Kidney glomerular epithelial cell (primary cell): Measurements from ENCODE around the gene OVAAL.

Experiments used
- DNase-seq: peaks from one replicate; lab custom pipeline; 2025; lab: John Stamatoyannopoulos, UW

OVAAL gene

DNA sequence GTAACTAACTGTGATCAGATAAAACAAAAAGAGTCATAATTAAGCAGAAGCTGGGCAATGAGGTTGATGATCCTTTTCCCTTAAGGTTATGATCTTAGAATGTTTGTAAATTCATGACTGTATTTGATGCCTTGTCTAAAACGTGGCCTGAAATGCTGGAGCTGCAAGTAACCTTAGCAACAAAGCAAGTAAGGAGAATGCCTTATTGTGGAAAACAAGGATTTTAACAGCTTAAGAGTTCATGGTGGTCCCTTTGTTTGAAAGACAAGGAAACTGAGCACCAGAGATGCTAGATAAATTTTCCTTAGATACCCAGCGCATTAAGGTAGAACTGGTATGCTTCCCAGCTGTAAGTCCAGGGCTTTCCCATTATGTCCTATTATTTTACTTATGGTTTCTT, 47.4 kb downstream of the OVAAL start:
- no peak for DNase-seq

DNA sequence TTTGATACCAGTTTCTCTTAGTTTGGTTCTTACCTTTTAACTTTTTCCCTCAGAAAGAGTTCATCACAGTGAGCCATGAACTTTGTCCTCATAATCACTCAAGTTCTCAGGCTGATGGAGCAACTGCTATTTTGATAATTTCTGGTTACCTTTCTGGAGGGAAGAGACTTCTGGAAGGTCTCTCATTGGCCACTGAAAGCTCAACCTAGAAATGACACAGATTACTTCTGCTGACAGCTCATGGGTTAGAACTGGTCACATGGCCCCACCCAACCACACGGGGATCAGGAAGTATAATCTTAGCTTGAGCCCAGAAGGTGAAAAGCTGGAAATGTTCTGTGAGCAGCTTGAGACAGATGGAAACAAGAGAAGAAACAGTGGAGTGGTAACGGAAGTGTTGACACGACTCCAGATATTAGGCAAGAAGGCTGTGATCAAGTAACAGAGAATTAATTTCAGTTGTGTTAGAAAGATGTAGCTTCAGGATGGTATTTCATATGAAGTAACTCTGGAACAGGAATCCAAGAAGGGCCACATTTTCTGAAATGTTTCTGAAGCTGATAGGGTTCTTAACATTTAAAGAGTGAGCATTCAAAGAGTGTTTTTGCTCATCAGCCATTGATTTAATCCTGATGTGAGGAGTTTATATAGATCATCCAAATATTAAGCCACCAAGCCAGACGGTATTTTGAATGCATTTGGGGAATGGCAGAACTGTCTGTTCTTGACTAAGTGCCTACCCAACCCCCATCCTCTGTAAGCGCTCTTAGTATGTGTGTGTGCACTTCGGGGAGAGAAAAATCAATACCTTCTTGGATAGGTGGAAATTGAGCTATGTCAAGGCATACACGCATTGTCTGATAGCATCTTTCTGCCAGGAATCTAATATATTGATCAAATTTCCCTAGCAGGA, 51.1 kb downstream of the OVAAL start:
- DNase-seq, result no peak

DNA sequence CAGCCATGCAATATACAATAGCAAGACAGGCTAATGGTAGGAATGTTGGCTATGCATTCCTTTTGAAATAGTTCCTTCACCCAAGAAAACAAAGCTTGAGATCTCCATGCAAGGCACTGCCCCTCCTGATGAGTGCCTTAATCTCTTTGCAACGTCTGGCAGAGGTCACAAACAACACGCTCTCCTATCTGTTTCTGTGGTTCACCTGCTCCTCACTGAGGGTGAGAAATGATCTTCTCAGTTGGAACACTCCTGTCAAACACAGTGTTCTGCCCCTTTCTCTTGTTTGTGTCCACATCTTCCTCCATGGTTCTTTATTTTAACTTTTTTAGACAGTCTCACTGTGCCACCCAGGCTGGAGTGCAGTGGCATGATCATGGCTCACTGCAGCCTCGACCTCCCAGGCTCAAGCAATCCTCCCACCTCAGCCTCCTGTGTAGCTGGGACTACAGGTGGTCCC, 51.8 kb downstream of the OVAAL start:
- DNase-seq, result no peak

DNA sequence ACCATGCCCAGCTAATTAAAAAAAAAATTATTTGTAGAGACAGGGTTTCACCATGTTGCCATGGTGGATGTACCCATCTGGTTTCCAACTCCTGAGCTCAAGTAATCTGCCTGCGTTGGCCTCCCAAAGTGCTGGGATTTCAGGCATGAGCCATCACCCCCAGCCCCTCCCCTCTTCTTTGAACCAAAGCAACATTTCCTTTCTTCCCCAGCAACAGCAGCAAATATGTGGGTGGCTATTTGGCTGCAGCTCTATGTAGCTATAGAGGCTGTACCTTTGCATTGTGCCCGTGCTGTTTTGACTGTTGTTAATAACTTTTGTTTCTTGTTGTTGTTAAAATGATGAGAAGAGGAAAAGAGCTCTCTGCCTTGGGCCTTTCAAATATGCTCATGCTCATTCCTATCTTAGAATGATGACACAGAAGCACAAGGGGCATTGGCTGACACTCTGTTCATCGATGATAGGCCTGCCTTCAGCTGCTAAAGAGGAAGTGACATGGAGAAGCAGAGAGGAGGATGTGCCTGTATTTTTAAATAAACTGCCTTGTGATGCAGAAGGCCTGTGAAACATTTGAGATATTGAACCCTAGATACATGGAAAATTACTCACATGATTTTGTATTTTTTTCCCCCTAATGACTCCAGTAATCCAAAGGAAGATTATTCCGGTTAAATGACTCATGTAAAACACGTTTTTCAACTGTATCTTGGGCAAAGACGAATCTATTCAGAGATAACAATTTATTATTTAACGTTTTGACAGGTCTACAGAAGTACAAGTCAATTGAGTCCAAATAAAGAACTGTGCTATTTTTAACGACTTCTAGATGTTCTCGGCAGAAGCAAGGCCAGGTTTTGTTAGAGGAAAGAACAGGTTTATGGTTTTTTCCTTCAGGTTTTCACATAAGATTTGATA, 52.5 kb downstream of the OVAAL start:
- no peak for DNase-seq

DNA sequence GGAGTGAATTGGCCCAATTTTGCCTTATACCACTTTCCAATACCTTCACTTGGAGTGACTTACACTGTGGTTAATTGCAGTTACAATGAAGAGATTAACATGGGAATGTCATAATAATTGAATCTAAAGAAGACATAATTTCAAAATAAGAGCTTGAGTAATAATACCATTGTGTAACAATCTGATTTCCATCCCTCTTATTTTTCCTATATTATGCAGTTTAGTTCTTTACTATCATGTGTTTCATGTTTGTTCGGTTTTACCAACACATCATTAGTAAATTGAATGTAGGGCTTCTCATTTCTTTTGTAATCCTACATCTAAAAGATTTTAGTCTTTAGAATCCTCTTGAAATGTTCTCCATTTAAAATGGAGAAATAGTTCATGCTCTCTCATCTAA, 53.9 kb downstream of the OVAAL start:
- DNase-seq, result no peak

DNA sequence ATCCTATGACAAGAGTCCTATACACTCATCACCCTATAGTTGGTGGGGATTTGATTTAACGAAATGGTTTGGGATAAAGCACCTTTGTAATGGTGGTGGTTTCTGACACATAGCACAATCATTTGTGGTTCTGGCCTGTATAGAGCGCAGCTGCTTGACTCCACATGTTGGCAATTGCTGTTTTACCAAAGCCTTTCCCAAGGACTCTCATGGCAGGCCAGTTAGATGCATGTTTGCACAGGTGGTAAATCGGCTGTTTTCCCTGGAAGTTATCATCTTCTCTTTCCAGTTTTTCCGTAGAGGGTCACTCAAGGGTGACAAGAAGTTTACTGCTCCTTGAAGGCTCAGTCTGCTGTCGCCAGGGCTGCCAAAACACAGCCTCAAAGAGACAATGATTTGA, 56.0 kb downstream of the OVAAL start:
- no peak for DNase-seq

DNA sequence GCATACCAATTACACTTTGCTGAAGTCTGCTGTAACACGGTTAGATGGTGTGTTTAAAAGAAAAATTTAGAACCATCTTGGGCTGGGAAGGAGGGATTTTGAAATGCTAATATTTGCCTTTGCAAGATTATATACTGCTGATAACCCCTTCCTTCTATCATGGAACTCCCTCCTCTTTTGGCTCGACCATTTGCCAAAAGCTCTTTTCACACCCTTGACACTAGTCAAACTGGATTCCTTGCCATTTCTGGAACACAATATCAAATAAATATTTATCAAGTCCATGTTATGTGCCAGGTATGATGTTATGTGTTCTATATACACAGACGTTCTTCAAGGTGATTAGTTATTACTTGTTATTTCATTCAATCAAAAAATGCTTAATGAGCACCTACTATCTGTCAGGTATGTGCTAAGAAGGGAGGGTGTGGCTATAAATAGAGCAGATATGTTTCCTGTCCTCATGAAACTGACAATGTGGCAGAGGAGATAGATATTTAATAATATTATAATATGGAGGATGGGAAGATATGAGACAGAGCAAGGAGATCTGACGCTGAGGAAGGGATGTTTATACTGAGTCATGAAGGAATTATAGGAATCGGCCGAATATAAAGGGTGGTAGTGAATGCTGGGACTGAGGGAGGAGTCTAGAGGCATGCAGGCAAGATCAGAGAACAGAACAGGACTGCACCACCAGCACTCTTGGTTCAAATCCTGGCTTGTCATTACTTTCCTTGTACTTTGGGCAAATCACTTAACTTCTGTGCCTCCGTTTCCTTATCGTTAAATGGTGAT, 56.9 kb downstream of the OVAAL start:
- no peak for DNase-seq
